Upper lobe of left lung (tissue), 4 donors: Measurements from ENCODE around the gene PRKAR1B.

Experiments
- EP300 ChIP-seq, 4 donors: sonication (generic); formaldehyde crosslinking; IDR thresholded peaks; one replicate each; pipeline ENCODE4 v1.5.1; 2017; ENCODE audit warnings: antibody characterized with exemption in 4 of 4, control low read depth in 2 of 4
- POLR2A ChIP-seq, 4 donors: fragments of 450-650 bp; IDR thresholded peaks; one replicate each; pipeline ENCODE4 v1.5.1; 2016 to 2017; ENCODE audit warnings: antibody characterized with exemption in 4 of 4, mild to moderate bottlenecking in 2 of 4
- POLR2AphosphoS5 ChIP-seq, 2 donors: sonication (generic); formaldehyde crosslinking; IDR thresholded peaks; one replicate each; pipeline ENCODE4 v1.5.1; 2017; ENCODE audit warnings: antibody characterized with exemption in 2 of 2
- TF ChIP-seq, protein P1 (sequence below), 6 experiments: fragments of 450-650 bp in 4 of 6; fragments of 200-600 bp in 2 of 6; sonication (generic) in 2 of 6; IDR thresholded peaks; one replicate each; pipeline ENCODE4 v1.5.1; 2016 to 2019; ENCODE audit warnings: antibody characterized with exemption in 6 of 6

GRCh38 chr7:564176-564865, 162.8 kb downstream of the PRKAR1B start:
- TF ChIP-seq, protein P1, sequence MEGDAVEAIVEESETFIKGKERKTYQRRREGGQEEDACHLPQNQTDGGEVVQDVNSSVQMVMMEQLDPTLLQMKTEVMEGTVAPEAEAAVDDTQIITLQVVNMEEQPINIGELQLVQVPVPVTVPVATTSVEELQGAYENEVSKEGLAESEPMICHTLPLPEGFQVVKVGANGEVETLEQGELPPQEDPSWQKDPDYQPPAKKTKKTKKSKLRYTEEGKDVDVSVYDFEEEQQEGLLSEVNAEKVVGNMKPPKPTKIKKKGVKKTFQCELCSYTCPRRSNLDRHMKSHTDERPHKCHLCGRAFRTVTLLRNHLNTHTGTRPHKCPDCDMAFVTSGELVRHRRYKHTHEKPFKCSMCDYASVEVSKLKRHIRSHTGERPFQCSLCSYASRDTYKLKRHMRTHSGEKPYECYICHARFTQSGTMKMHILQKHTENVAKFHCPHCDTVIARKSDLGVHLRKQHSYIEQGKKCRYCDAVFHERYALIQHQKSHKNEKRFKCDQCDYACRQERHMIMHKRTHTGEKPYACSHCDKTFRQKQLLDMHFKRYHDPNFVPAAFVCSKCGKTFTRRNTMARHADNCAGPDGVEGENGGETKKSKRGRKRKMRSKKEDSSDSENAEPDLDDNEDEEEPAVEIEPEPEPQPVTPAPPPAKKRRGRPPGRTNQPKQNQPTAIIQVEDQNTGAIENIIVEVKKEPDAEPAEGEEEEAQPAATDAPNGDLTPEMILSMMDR (IDR thresholded peaks at IDR 0.05): no peak
- TF ChIP-seq POLR2AphosphoS5 (IDR thresholded peaks at IDR 0.05) (no peak), POLR2A (IDR thresholded peaks at IDR 0.05) (no peak), EP300 (IDR thresholded peaks at IDR 0.05) (no peak)
